GM21737 (cell line): ENCODE data around the gene ADAMTSL2.

Source experiments
- ATAC-seq: cut with Tn5 transposase; IDR thresholded peaks from one replicate; pipeline ENCODE4 v1.9.1; 2021; ENCODE audit warnings: mild to moderate bottlenecking, moderate library complexity; ENCODE audit not compliant: unreplicated experiment

ADAMTSL2 gene

DNA sequence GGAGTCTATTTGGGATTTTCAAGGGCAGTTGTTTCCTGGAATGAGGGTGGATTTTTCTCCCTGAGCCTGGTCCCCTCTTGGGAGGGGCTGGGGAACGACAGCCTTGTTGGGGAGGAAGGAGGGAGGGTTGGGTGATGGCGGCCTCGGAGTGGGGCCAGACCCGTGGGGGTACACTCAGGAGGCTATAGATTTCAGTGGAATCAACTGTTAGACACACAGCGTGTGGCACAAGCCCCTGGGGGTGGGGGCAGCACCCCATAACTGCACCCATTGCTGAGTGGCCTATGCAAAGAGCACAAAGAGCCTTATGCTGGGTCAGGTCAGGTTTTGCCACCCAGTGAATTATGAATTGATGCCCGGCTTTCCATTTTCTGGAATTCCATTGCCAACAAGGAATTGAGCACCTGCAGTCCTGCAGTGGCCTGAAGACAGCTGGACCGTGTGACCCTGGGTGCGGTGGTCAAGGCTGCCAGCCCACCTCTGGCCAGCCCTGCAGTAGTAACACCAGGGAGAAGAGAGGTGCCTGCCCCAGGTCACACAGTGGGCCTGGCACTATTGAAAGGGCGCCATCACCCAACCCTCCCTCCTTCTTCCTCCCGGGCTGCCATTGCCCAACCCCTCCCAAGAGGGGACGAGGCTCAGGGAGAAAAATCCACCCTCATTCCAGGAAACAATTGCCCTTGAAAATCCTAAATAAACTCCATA lies 18.1 kb upstream of the ADAMTSL2 start:
- ATAC-seq: no peak

DNA sequence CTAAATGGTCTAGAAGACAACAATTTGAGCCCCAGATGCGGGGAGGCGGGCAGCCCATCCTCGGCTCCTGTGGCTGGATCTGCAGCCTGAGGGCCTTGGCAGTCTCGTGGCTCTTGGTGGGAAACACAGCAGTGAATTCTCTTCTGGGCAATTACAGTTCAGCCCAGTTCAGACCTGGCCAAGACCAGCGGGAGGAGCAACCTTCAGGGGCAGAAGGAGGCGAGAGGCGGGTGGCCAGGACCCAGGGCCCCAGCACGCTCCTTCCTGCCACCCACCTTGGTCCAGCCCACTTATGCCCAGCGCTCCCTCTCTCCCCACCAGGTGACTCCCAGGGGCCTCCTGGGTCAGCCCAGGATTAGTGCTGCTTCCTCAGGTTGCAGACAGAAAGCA lies 17.5 kb upstream of the ADAMTSL2 start:
- no peak for ATAC-seq

DNA sequence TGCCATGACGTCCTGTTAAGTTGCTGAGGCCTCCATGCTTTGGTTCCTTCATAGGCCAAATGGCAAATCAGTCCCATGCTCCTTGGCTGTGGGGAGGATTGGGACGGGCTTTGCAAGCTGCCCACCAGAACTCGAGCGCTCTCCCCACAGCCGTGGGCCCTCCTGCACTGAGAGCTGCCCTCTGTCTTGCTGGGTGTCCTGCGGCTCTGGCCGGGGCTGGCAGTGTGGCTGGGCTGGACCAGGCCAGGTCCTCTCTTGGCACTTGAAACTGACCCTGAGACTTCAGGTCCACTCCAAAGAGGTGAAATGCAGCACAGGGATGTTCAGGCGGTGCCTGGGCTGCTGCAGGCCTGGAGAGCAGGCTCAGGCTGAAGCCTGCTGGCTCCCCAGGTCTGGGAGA lies 16.8 kb upstream of the ADAMTSL2 start:
- ATAC-seq: no peak

DNA sequence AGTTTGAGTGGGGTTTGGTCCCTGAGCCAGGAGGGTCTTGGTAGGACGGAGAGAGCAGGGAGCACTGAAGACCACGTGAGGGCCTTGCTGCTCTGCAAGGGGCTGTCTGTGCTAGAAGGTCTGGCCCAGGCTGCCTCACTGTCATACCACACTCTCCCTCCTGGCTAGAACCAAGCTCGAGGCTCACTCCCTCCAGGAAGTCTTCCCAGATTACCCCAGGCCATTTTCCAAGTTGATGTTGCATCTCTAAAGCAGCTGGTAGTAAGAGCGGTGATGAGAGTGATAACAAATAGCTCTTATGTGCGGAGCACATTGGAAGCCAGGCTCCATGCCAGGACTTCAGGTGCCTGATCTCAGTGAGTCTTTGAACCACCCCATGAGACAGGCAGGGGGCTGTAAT lies 16.3 kb upstream of the ADAMTSL2 start:
- ATAC-seq: no peak

DNA sequence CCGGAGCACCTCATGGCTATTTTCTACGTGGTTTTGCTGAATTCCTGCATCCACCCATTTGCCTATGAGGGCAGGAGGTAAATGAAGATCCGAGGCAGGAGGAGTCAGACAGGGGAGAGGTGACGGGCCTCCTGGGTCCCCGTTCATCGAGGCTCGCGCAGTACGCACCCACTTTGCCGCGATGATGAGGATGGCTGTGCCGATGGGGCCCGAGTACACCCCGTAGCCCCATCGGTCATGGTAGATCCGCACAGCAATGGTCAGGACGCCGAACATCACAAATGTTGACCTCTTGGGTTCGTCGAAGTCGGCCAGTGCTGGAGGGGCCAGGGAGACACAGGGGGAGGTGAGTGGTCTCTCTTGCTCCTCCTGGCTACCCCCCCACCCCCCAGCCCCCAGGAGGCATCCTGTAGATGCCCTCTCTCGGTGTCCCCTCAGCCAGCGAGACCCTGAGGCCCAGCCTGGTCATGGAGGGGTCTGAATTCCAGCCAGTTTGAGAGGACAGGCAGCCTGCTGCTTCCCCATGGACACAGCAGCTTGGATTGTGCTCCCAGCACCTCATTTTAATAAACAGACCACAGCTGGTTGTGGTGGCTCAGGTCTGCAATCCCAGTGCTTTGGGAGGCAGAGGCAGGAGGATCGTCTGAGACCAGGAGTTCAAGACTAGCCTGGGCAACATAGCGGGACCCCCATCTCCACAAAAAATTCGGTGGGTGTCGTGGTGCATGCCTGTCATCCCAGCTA lies 15.6 kb upstream of the ADAMTSL2 start:
- no peak for ATAC-seq

DNA sequence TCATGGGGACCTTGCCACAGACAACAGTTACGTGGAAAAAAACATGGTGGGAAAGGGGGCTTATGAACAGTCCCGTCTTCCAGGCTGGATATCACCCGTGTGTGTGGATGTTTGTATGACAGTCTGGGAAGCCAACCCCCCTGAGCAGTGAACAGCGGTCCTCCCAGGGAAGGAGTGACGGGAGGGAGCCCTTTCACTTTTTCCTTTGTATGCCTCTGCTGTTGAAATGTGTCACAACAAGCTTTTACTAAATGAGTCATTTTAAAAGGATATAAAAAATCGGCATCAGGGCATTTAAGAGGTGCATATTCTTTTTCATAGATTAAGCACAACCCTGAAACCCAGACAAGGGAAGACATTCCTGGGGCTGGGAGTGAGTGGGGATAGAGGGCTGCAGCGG lies 14.8 kb upstream of the ADAMTSL2 start:
- ATAC-seq: no peak

DNA sequence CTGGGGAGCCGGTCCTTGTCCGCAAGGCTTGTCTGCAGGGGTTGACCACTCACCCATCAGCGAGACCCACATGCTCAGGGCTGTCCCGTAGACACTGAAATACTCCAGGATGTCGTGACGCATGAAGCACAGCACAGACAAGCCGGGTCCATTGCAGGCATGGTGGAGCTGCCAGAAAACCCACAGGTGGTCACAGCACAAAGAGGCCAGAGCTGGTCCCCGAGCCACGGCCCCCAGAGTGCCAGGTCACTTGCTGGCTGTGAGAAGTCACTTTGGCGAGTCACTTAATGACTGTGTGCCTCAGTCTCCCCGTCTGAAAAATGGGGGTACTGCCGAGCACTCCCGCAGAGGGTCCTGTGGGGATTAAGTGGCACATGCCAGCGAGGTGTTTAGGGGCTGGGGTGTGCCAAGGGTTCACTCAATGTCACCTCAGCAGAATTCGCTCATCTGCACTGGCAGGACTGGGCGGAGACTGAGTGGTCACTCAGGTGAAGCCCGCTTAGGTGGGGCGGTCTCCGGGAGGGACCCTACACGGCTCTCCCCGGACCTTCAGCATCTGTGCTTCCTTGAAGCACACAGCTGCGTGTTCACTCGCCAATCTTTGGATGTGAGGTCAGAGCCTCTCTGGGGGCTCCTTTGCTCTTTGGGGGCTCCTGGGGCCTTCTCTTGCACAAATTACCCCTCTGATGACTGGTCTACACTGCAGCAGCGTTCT lies 14.2 kb upstream of the ADAMTSL2 start:
- no peak for ATAC-seq

DNA sequence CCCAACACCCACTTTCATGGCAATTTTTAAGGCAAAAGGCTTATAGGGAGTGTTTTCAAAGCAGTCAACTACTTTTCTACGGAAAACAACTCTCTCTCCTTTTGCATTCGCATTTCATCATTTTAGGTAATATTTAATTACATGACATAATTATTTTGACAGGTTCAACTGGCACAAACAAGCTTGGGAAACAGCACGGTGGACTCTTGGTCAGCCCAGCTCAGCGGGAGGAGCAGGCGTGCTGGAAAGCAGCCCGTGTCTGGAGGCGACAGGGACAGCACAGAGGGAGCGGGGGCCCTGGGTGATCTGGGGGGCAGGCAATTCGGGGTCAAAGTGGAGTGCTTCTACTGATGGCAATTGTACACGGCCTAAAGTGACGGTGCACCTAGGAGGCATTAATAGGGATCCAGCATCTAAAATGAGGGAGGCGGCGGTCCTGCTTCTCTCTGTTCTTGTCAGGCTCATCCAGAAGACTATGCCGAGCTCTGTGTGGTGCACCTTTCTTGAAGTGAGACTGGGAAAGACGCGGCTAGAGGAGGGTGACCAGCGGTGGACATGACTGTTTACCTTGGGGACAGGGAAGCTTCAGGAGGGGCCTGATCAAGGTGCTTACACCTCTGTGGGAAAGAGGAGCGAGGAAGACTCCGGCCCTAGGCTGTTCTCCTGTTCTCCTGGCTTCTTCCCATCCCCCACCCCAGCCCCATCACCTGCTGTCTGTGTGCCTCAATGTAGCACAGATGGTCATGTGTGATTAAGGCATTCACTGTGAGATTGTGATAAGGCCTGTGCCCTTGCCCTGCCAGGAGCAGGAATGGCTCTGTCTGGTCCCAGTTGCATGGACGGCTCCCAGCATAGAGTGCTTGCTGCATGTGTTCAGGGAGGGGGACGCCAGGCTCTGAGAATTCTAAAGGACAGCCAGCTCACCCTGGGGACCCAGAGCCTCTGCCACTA lies 13.1 kb upstream of the ADAMTSL2 start:
- no peak for ATAC-seq

DNA sequence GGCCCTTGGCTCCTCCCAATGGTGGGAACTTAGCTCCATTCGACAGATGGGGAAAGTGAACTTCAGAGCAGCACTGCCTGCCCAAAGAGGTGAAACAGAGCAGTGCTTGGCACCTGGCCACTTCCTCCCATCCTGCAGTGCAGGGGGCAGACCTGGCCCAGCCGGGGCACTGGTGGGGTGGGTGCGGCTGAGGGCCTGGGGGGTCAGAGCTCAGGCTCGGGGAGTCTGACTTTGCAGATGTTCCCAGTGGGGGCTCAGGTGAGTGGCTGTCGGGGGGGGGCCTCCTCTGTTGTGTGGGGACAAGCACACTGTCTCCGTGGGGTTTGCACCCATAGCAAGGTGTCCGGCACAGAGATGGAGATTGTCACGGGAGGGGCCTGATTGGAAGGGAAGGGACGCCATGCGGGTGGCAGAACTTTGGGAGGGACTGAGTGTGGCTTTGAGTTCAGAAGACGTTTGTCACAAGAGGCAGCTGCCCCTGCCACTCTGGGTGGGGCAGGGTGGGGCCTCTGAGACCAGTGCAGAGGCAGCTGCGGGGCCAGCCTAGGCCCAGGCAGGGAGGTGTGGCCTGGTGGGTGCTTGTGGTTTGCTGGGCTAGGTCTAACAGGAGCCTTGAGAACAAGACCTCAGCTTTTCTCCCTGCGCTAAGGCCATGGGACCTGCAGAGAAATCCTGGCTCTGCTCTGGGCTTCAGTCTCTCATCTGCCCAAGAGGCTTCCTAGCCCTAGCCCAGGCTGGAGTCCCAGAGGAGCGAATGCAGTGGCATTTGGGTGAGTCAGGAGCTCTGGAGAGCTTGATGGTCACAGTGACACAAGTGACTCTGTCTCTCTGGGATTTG lies 12.2 kb upstream of the ADAMTSL2 start:
- no peak for ATAC-seq

DNA sequence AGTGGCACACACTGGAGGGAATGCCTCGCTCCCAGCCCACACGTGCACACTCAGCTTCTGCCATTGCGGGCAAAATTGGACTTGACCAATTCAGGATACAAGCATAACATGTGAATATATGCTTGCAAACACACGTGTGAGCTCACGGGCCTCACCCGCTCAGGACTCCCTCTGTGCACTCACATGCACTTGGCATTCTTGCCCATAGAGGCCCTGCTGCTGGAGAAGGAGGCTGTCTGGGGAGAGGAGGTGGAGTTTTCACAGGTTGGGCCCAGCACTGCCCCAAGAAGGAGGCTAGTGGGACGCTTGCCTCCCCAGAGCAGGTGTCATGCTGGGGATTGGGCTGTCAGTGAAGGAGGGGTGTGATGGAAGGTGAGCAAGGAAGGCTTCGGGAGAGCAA lies 11.4 kb upstream of the ADAMTSL2 start:
- no peak for ATAC-seq

DNA sequence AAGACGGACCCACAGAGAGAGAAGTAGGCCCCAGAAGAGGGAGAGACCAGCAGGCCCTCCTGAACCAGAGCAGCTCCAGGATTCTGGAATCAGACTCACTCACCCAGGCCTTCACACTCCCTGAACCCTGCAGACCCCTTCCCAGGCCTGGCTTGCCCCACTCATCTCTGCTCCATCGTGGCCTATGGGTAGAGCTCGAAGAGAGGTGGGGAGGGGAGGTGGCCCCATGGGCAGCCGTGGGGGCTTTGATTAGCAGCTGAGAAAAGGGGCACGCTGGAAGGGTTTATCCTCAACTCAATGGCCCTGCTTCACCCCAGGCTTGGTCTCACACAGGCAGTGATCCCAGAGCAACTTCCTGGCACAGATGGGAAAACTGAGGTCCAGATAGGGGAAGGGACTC lies 10.4 kb upstream of the ADAMTSL2 start:
- ATAC-seq: no peak

DNA sequence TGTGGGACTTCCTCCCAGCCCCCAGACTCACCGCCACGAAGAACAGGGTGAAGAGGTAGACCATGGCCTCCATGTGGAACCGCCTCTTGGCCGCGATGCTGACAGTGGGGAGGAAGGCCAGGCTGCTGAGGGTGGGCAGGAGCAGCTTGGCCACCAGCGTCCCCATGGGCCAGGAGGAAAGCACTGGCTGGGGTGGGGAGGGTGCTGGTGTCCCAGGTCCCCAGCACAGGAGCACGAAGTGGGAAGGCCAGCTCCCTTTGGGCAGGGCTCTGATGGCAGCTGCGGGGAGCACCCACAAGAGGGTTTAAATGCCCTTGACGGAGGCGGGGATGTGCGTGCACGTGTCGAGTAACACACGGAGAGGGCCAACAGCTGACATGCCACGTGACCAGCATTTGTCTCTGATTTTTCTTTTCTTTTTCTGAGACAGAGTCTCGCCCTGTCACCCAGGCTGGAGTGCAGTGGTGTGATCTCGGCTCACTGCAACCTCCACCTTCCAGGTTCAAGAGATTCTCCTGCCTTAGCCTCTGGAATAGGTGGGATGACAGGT lies 9.8 kb upstream of the ADAMTSL2 start, which contains the start of gene MYMK:
TSS of gene MYMK (minus strand) at position 281 of the 550 bp plus-strand sequence. CDS start at position 166, 115 bp downstream.
- ATAC-seq: no peak

DNA sequence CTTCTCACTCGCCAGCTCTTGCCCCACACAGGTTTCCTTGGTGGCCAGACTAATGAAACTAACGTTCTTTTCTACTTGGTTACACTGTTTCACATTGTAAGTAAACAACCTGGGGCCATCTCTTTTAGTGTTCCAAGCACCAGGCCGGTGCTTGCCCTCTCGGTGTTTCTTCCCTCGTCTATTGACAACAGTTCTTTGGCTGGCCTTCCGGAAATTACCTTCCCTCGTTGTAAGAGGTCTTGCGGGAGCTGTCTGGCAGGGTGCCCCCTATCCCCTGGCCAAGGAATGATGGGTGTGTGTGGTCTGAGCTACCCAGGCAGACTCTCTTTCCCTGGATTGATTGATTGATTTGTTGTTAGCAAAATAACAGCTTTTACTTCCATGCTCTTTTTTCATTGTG lies 8.8 kb upstream of the ADAMTSL2 start:
- ATAC-seq: no peak

DNA sequence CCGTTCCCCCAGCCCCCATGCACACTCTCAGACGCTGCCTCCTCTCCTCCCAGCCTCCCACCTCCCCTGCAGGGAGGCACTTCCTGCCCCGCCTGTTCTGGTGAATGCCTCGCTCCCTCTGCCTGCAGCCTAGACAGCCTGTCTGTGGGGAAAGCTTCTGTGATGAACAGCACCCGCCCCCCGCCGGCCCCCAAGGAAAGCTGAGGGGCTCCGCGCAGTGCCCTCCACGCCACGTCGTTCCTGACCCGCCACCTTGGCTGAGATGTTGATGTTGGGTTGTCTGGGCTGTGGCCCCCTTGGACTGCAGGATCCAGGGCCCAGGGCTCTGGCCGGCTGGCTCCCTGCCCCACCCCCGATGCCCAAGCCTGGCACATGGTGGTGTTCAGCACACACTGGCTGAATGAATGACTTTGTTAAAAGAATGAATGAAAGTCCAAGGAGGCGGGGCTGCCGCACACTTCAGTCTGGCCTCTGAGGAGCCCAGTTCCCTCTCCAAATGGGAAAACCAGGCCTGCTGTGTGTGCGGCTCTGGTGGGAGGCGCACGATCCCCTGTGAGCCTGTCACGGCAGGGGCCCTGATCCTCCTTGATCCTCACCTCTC lies 7.7 kb upstream of the ADAMTSL2 start:
- no peak for ATAC-seq

DNA sequence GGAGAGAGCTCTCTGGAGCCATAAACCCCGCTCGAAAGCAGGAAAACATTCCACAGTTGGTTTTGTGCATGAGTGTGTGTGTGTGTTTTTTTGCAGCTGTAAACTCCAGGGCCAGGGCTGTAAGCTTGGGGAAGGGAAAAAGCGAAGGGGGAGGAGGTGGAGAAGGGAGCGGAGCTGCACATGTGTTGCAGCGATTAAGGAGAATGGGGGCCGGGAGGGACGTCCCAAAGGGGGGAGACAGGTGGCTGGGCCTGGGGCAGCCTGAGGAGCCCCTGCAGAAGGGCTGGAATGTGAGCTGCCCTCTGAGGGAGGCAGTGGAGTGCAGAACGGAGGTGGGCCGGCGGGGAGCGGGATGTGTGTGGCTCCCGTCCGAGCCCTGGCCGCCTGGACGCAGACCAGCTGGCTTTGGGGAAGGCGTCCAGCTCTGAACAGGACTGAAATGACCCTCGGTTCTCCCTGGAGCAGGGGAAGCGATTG lies 7.0 kb upstream of the ADAMTSL2 start:
- no peak for ATAC-seq

DNA sequence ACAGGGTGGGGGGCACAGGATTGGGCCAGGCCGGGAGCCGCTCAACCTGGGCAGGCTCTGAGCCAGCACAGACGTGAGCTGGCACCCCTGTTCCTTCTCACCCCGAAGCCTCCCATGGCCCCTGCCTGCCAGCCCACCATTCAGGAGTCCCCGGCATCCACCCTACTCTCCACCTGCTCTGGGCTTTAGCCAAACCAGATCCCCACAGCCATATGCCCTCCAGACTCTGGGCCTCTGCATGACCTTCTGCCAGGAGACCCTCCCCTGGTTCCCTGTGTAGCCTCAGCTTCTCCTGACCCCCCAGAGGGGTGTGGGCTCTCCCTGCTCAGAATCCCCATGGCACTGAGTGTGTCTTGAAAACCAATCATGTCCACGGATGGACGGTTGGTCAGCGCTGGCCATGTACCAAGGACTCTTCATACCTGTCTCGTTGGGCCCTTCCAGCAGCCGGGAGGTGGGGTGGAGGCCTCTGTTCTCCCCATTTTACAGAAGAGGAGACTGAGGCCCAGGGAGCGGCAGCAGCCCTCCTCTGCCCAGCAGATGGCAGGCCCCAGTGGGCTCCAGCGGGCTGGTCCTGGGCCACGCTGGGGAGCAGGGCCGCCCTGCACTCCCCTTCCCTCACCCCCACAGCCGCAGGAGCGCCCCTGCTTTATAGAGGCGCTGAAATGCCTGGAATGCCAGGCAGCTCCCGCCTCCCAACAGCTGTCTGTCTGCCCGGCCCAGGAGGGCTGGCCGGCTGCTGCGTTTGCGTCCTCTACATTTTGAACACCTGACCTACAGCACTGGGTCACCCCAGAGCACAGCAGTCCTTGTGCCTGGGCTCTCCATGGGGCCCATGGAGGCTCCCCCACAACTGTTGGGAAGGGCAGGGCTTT lies 6.3 kb upstream of the ADAMTSL2 start:
- ATAC-seq: no peak

DNA sequence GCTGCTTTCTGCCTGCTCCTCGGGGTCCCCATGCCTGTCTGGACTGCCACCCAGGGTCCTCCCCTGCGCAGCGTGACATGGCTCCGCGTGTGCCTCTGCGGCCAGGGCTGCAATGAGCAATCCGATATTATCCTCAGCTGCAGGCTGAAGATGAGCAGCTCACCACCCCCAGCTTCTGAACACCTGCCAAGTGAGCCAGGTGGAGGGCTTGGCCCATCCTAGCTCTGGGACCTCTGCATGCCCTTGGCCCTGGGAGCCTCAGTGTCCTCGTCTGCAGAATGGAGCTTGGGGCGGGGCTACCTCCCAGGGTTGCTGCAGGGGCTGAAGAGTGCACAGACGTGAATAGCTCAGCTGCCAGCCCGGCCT lies 5.6 kb upstream of the ADAMTSL2 start:
- no peak for ATAC-seq

DNA sequence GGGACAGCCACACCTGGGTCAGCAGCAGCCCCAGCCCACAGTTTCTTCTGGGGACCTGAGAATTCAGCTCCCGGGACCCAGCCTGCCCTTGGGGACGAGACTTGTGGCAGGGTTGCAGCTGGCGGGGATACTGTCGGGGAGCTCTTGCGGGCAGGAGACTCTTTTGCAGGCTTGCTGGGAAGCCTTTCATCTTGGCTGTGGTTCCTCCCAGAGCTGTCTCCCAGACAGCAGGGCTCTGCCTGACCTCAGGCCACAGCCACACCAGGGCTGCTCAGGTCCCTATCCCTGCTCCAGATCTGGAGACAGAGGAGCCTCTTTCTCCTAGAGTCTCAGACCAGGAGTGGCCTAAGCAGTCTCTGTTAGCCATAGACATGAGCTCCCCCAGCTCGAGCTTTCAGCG lies 5.0 kb upstream of the ADAMTSL2 start:
- ATAC-seq: no peak
